Gastroesophageal sphincter (tissue), 3 donors: ENCODE data around the gene ATG7.

Experiments
- EP300 ChIP-seq: sonication (generic); formaldehyde crosslinking; IDR thresholded peaks from one replicate; pipeline ENCODE4 v1.6.1; 2017; ENCODE audit warnings: antibody characterized with exemption, mild to moderate bottlenecking
- POLR2A ChIP-seq, 2 donors: fragments of 450-650 bp; IDR thresholded peaks; one replicate each; pipeline ENCODE4 v1.6.1; 2017; ENCODE audit warnings: antibody characterized with exemption in 2 of 2, mild to moderate bottlenecking in 2 of 2, moderate library complexity in 1 of 2
- POLR2AphosphoS5 ChIP-seq: sonication (generic); formaldehyde crosslinking; IDR thresholded peaks from one replicate; pipeline ENCODE4 v1.6.1; 2017; ENCODE audit warnings: antibody characterized with exemption
- TF ChIP-seq, protein P1 (sequence below), 4 experiments: fragments of 200-600 bp in 2 of 4; fragments of 450-650 bp in 2 of 4; sonication (generic) in 1 of 4; IDR thresholded peaks; one replicate each; pipeline ENCODE4 v1.5.1; 2017 to 2019; ENCODE audit warnings: antibody characterized with exemption in 4 of 4, mild to moderate bottlenecking in 2 of 4, moderate library complexity in 2 of 4

DNA sequence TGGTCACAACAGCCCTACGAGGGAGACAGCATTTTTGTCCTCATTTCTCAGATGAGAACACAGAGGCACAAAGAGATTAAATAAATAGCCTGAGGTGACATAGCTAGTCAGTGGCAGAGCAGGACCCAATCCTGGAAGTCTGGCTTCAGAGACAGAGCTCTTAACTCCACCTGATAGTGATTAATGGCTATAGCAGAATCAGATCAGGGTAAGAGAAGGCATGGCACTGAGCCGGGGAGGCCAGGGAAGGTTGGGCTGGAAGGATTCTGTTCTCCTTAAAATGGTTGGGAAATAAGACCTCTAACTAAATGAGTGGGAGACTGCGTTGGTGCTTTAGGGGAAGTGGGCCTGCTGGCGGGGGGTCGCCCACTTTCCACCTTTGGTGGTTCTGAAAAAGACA lies 267.0 kb downstream of the ATG7 start:
- no peak for TF ChIP-seq POLR2A (IDR thresholded peaks at IDR 0.05)
- TF ChIP-seq, protein P1, sequence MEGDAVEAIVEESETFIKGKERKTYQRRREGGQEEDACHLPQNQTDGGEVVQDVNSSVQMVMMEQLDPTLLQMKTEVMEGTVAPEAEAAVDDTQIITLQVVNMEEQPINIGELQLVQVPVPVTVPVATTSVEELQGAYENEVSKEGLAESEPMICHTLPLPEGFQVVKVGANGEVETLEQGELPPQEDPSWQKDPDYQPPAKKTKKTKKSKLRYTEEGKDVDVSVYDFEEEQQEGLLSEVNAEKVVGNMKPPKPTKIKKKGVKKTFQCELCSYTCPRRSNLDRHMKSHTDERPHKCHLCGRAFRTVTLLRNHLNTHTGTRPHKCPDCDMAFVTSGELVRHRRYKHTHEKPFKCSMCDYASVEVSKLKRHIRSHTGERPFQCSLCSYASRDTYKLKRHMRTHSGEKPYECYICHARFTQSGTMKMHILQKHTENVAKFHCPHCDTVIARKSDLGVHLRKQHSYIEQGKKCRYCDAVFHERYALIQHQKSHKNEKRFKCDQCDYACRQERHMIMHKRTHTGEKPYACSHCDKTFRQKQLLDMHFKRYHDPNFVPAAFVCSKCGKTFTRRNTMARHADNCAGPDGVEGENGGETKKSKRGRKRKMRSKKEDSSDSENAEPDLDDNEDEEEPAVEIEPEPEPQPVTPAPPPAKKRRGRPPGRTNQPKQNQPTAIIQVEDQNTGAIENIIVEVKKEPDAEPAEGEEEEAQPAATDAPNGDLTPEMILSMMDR (IDR thresholded peaks at IDR 0.05) = no peak
- no peak for TF ChIP-seq POLR2AphosphoS5
- no peak for TF ChIP-seq EP300
